Bronchial epithelial cell (primary cell): ENCODE results near the gene CDC42BPG. TPM values are rescaled to one million over a fixed set of nuclear protein-coding genes. Genes with fewer than 3 reads are reported as not detected.

Source experiments
- DNase-seq: peaks from one replicate; pipeline ENCODE4 v3.0.0-alpha.2; 2010; ENCODE audit warnings: low read depth
- FAIRE-seq: peaks from 2 replicates; lab custom pipeline; 2011; peaks lifted over from hg19 to GRCh38; lab: Jason Lieb, UNC
- H3K27me3 ChIP-seq: 2 replicates; pipeline ENCODE4 v1.5.1; 2011; ENCODE audit warnings: low read length; ENCODE audit not compliant: control insufficient read depth, insufficient read depth
- H3K36me3 ChIP-seq: 2 replicates; pipeline ENCODE4 v1.5.1; 2011; ENCODE audit warnings: low read length; ENCODE audit not compliant: control insufficient read depth, insufficient read depth
- H3K4me3 ChIP-seq: 2 replicates; pipeline ENCODE4 v1.5.1; 2011; ENCODE audit warnings: mild to moderate bottlenecking, low read depth, low read length, control low read depth
- CTCF ChIP-seq: IDR thresholded peaks from 2 replicates; pipeline ENCODE4 v1.5.1; 2011; ENCODE audit warnings: mild to moderate bottlenecking, moderate library complexity, low read length, control low read depth, inconsistent platforms; ENCODE audit not compliant: insufficient read depth, severe bottlenecking
- total RNA-seq: library from RNA; depleted of rRNA; stranded (reverse); fragments of >200 nt; gene quantifications from 2 replicates; pipeline ENCODE4 v1.2.1, GENCODE V29; 2014

The CDC42BPG gene
- total RNA-seq, 1 donor from 2014 or later, result 16.6 TPM

GRCh38 chr11:64881476-64881875 lies 37.0 kb upstream of the CDC42BPG start:
- no peak for TF ChIP-seq CTCF
- H3K4me3 ChIP-seq, result no peak overlapping the region
- DNase-seq, result peak; percentile 87
- FAIRE-seq, result peak; percentile 43
- H3K27me3 ChIP-seq, result no peaks in the 10 kb centered on the region
- H3K36me3 ChIP-seq, result no peaks in the 10 kb centered on the region

- no peak for FAIRE-seq
- H3K4me3 ChIP-seq, result no peak overlapping the region
Measured at GRCh38 chr11:64880240-64881001, 36.0 kb upstream of the CDC42BPG start.

GRCh38 chr11:64879244-64879900 lies 34.9 kb upstream of the CDC42BPG start:
- TF ChIP-seq CTCF, result no peak
- DNase-seq, result no peak

More at GRCh38 chr11:64880240-64881001, 36.0 kb upstream of the CDC42BPG start:
- Histone ChIP-seq H3K36me3 (no peaks in the 10 kb centered on the region), H3K27me3 (no peaks in the 10 kb centered on the region)
- no peak for DNase-seq
- TF ChIP-seq CTCF, result no peak

GRCh38 chr11:64878494-64879243 lies 34.2 kb upstream of the CDC42BPG start, which contains the start of gene EHD1:
Gene EHD1 (minus strand): TSS chr11:64878621. CDS start chr11:64878464, 157 bp downstream.
- Histone ChIP-seq H3K36me3 (peaks cover 3% of the 10 kb centered on the region), H3K27me3 (no peaks in the 10 kb centered on the region), H3K4me3 (peak within 1 kb of the TSS; percentile 69)
- peak; percentile 80 for TF ChIP-seq CTCF
- FAIRE-seq, result no peak
- peak; percentile 83 for DNase-seq

More at GRCh38 chr11:64879244-64879900, 34.9 kb upstream of the CDC42BPG start:
- Histone ChIP-seq H3K27me3 (no peaks in the 10 kb centered on the region), H3K4me3 (peak overlapping the region; percentile 69), H3K36me3 (peaks cover 2% of the 10 kb centered on the region)
- FAIRE-seq, result no peak

- FAIRE-seq, result no peak
- H3K36me3 ChIP-seq, result peaks cover 6% of the 10 kb centered on the region
- H3K27me3 ChIP-seq, result no peaks in the 10 kb centered on the region
- TF ChIP-seq CTCF, result no peak
- H3K4me3 ChIP-seq, result peak overlapping the region; percentile 69
- DNase-seq, result no peak
Measured at GRCh38 chr11:64878223-64878493, 33.7 kb upstream of the CDC42BPG start.
